Measurements from ENCODE around the gene INKA1.
"Not testable (repeated sequence)": the region's sequence is repeated elsewhere in the genome, so short reads cannot be mapped to it uniquely, and the experiment has no call there.

Gene INKA1

GRCh38 chr3:49802719-49803464 lies at the start of gene INKA1:
Gene INKA1, plus strand, starts transcription at chr3:49803261. Its CDS starts 132 bp downstream, at chr3:49803393.
- peak; percentile 90 for DNase-seq

- no peak for DNase-seq
These were observed 48.5 kb upstream of the INKA1 start for GRCh38 chr3:49754536-49754935.

GRCh38 chr3:49756036-49756435 lies 47.0 kb upstream of the INKA1 start:
- DNase-seq: no peak

- DNase-seq: no peak
These were observed 45.9 kb upstream of the INKA1 start for GRCh38 chr3:49757197-49757596.

- no peak for DNase-seq
These were observed 43.8 kb upstream of the INKA1 start for GRCh38 chr3:49759226-49759625.

- DNase-seq: no peak
These were observed 41.4 kb upstream of the INKA1 start for GRCh38 chr3:49761661-49762060.

GRCh38 chr3:49763981-49764380 lies 39.1 kb upstream of the INKA1 start:
- no peak for DNase-seq

GRCh38 chr3:49769286-49769915 lies 33.7 kb upstream of the INKA1 start:
- DNase-seq: no peak

GRCh38 chr3:49769926-49770325 lies 33.1 kb upstream of the INKA1 start:
- no peak for DNase-seq

- DNase-seq: no peak
These were observed 31.6 kb upstream of the INKA1 start for GRCh38 chr3:49771340-49771938.

- DNase-seq: no peak
These were observed 30.4 kb upstream of the INKA1 start for GRCh38 chr3:49772703-49773102.

- DNase-seq: no peak
These were observed 27.5 kb upstream of the INKA1 start for GRCh38 chr3:49775538-49775937.

- not testable (repeated sequence) for DNase-seq
These were observed 27.0 kb upstream of the INKA1 start for GRCh38 chr3:49776101-49776500.

GRCh38 chr3:49779358-49780079 lies 23.5 kb upstream of the INKA1 start:
- DNase-seq: no peak

- DNase-seq: no peak
These were observed 22.7 kb upstream of the INKA1 start for GRCh38 chr3:49780080-49780974.

GRCh38 chr3:49780975-49781365 lies 22.1 kb upstream of the INKA1 start:
- DNase-seq: not testable (repeated sequence)

GRCh38 chr3:49781415-49782199 lies 21.5 kb upstream of the INKA1 start:
- no peak for DNase-seq

- not testable (repeated sequence) for DNase-seq
These were observed 20.8 kb upstream of the INKA1 start for GRCh38 chr3:49782277-49782676.

GRCh38 chr3:49785565-49786356 lies 17.3 kb upstream of the INKA1 start:
- DNase-seq: no peak

- peak; percentile 100 for DNase-seq
These were observed 16.5 kb upstream of the INKA1 start, which contains the start of gene IP6K1 for GRCh38 chr3:49786357-49787181. Gene IP6K1, minus strand, starts transcription at chr3:49786542. Its CDS starts 38,502 bp downstream, at chr3:49748040.
